ENCODE data around the gene WDR4.

GRCh38 chr21:42819861-42820615 is 59.3 kb downstream of the WDR4 start:
- no peak for TF ChIP-seq CTCF (IDR thresholded peaks at IDR 0.05 in 2 of 3, conservative IDR thresholded peaks at IDR 0.05 in 1 of 3; ENCODE audit: insufficient read depth in 2 of 3, low read depth in 1 of 3, low read length in 3 of 3)
- TF ChIP-seq FOXA1 (IDR thresholded peaks at IDR 0.05; ENCODE audit: borderline replicate concordance), result no peak
